Endothelial cell of umbilical vein (primary cell): ENCODE measurements around the gene BMPER. TPM values are rescaled to one million over a fixed set of nuclear protein-coding genes. Genes with fewer than 3 reads are reported as not detected.

Source experiments
- BruUV-seq: library from RNA; stranded (reverse); fragments of 400-500 nt; replicated peaks from 2 replicates; lab custom pipeline; 2021; lab: Mats Ljungman, UMichigan
- CTCF ChIA-PET: fragments of 300-600, 350-600 bp; sonication (Branson Sonifier 250); formaldehyde crosslinking; loops from one replicate; lab custom pipeline; 2021; ENCODE audit warnings: antibody characterized with exemption, inconsistent platforms; lab: Charles Lee
- POLR2A ChIA-PET: fragments of 300-600, 350-600 bp; sonication (Branson Sonifier 250); formaldehyde crosslinking; loops from one replicate; lab custom pipeline; 2021; ENCODE audit warnings: antibody characterized with exemption, inconsistent platforms; lab: Charles Lee
- DNase-seq: peaks from one replicate; pipeline ENCODE4 v3.0.0-alpha.2; 2011; ENCODE audit warnings: low read depth, low spot score
- FAIRE-seq: peaks from 2 replicates; lab custom pipeline; 2011; peaks lifted over from hg19 to GRCh38; lab: Jason Lieb, UNC
- H2AFZ ChIP-seq: 2 replicates; pipeline ENCODE4 v1.6.0; 2012; ENCODE audit warnings: low read depth, low read length, control low read depth, inconsistent platforms
- H3K27ac ChIP-seq: 2 replicates; pipeline ENCODE4 v1.5.1; 2011; ENCODE audit warnings: low read depth, mild to moderate bottlenecking, control low read depth, low read length, moderate library complexity; ENCODE audit not compliant: insufficient read depth
- H3K27me3 ChIP-seq, 2 experiments: 2 replicates each; pipeline versions ENCODE4 v1.6.0 to v1.6.1; 2011; ENCODE audit warnings: low read length in 2 of 2, mixed read lengths in 1 of 2; ENCODE audit not compliant: control insufficient read depth in 2 of 2, insufficient read depth in 2 of 2
- H3K36me3 ChIP-seq, 2 experiments: 2 replicates in 1 of 2; 3 replicates in 1 of 2; pipeline ENCODE4 v1.5.1; 2011; ENCODE audit warnings: low read length in 2 of 2, mild to moderate bottlenecking in 1 of 2, moderate library complexity in 1 of 2; ENCODE audit not compliant: control insufficient read depth in 2 of 2, insufficient read depth in 2 of 2; ENCODE audit errors: extremely low read depth in 1 of 2
- H3K4me1 ChIP-seq: 3 replicates; pipeline ENCODE4 v1.5.1; 2011; ENCODE audit warnings: mild to moderate bottlenecking, low read length; ENCODE audit not compliant: control insufficient read depth, insufficient read depth; ENCODE audit errors: extremely low read depth
- H3K4me2 ChIP-seq: 2 replicates; pipeline ENCODE4 v1.6.1; 2011; ENCODE audit warnings: low read length, control low read depth, mixed read lengths; ENCODE audit not compliant: insufficient read depth
- H3K4me3 ChIP-seq, 3 experiments: fragments of 200-600 bp in 1 of 3; sonication (generic), shearing (Covaris generic) in 1 of 3; replicated peaks in 1 of 3; 2 replicates each; pipeline ENCODE4 v1.5.1; 2011 to 2016; ENCODE audit warnings: control low read depth in 3 of 3, low read length in 3 of 3, mild to moderate bottlenecking in 2 of 3, inconsistent platforms in 1 of 3, low read depth in 1 of 3, moderate library complexity in 1 of 3; ENCODE audit not compliant: insufficient read depth in 1 of 3
- H3K79me2 ChIP-seq: 2 replicates; pipeline ENCODE4 v1.6.0; 2012; ENCODE audit warnings: low read length, inconsistent platforms; ENCODE audit not compliant: control insufficient read depth, insufficient read depth
- H3K9ac ChIP-seq: replicated peaks from 2 replicates; pipeline ENCODE3; 2011; ENCODE audit warnings: low read length, control low read depth; ENCODE audit not compliant: insufficient read depth; ENCODE audit errors: extremely low read depth
- H3K9me1 ChIP-seq: replicated peaks from 3 replicates; pipeline ENCODE4 v1.6.0; 2011; ENCODE audit warnings: mild to moderate bottlenecking, low read length; ENCODE audit not compliant: control insufficient read depth, insufficient read depth; ENCODE audit errors: extremely low read depth
- H3K9me3 ChIP-seq: replicated peaks from 2 replicates; pipeline ENCODE4 v1.5.1; 2012; ENCODE audit warnings: low read length, inconsistent platforms; ENCODE audit not compliant: control insufficient read depth, insufficient read depth
- H4K20me1 ChIP-seq: replicated peaks from 2 replicates; pipeline ENCODE3; 2011; ENCODE audit warnings: mild to moderate bottlenecking, low read length; ENCODE audit not compliant: control insufficient read depth, insufficient read depth; ENCODE audit errors: extremely low read depth
- EZH2 ChIP-seq: IDR thresholded peaks from 2 replicates; pipeline ENCODE4 v1.6.1; 2012; ENCODE audit warnings: borderline replicate concordance, low read depth, mild to moderate bottlenecking, moderate library complexity, low read length, inconsistent platforms; ENCODE audit not compliant: severe bottlenecking
- FOS ChIP-seq: IDR thresholded peaks from 2 replicates; pipeline ENCODE4 v1.6.1; 2011; ENCODE audit warnings: mild to moderate bottlenecking, low read length, moderate library complexity, borderline replicate concordance; ENCODE audit not compliant: insufficient read depth
- GATA2 ChIP-seq: IDR thresholded peaks from 2 replicates; pipeline ENCODE4 v1.7.0; 2011; ENCODE audit warnings: low read depth, mild to moderate bottlenecking, moderate library complexity, mixed read lengths, low read length; ENCODE audit not compliant: insufficient read length, insufficient read depth
- JUN ChIP-seq: IDR thresholded peaks from 2 replicates; pipeline ENCODE4 v1.6.1; 2011; ENCODE audit warnings: borderline replicate concordance, low read depth; ENCODE audit not compliant: insufficient read length, insufficient read depth
- MYC ChIP-seq: IDR thresholded peaks from one replicate; pipeline ENCODE4 v1.6.1; 2011; ENCODE audit warnings: mild to moderate bottlenecking, low read depth, low read length
- POLR2A ChIP-seq: IDR thresholded peaks from 2 replicates; pipeline ENCODE4 v1.6.1; 2012; ENCODE audit warnings: low read depth, mild to moderate bottlenecking, control low read depth, low read length
- POLR2AphosphoS5 ChIP-seq: IDR thresholded peaks from 2 replicates; pipeline ENCODE4 v1.6.1; 2012; ENCODE audit warnings: low read depth, mild to moderate bottlenecking, control low read depth, low read length, moderate library complexity; ENCODE audit not compliant: insufficient read depth
- dilution Hi-C: fragments of 300-500 bp; cut with MboI; formaldehyde crosslinking; loops from one replicate; pipeline ENCODE4 v1.15.0; 2019; ENCODE audit warnings: low sequenced_read_pairs; ENCODE audit not compliant: extremely low pct_ligation_motif_present
- intact Hi-C: fragments of 100-400 bp; cut with micrococcal nuclease; formaldehyde crosslinking; loops from one replicate; pipeline ENCODE4 v1.10.0; 2022
- polyA plus RNA-seq, 4 experiments: library from polyadenylated mRNA; depleted of rRNA in 3 of 4; stranded (reverse) in 3 of 4; unstranded in 1 of 4; fragments of >200 nt; gene quantifications; 2 replicates each; pipeline versions ENCODE4 v1.2.1 to v1.2.3, GENCODE V29; 2011 to 2012; ENCODE audit warnings: missing spikeins in 1 of 4
- total RNA-seq: library from RNA; stranded (reverse); gene quantifications from 2 replicates; pipeline ENCODE4 v1.2.3, GENCODE V29; 2021
- TF ChIP-seq, protein P1 (sequence below): IDR thresholded peaks from 2 replicates; pipeline ENCODE4 v1.6.1; 2011; ENCODE audit not compliant: insufficient read depth, insufficient read length
- TF ChIP-seq, protein P2 (sequence below), 2 donors: IDR thresholded peaks; 1 replicate in 1 of 2; 2 replicates in 1 of 2; pipeline ENCODE4 v1.5.1; 2011; ENCODE audit warnings: low read length in 2 of 2, mild to moderate bottlenecking in 2 of 2, moderate library complexity in 2 of 2, control low read depth in 1 of 2, inconsistent platforms in 1 of 2, low read depth in 1 of 2; ENCODE audit not compliant: insufficient read depth in 1 of 2; ENCODE audit errors: extremely low read depth in 1 of 2

BMPER gene
- total and polyA plus RNA-seq, 2 donors (not counting 3 experiments of a cell fraction or from before 2014, with no cell fraction given): 0.10 to 0.13 TPM

DNA sequence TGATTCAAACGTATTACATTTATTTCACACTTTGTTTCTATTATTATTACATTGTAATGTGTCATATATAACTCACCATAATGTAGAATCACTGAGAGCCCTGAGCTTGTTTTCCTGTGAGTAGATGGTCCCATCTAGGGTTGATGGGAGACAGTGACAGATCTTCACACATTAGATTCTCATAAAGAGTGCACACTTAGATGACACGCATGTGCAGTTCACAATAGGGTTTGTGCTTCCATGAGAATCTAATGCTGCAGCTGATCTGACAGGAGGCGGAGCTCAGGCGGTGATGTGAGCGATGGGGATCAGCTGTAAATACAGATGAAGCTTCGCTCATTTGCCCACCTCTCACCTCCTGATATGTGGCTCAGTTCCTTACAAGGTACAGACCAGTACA, 36.1 kb downstream of the BMPER start:
- H3K27me3 ChIP-seq: no peaks in the 10 kb centered on the region
- TF ChIP-seq MYC: no peak
- TF ChIP-seq, protein P1, sequence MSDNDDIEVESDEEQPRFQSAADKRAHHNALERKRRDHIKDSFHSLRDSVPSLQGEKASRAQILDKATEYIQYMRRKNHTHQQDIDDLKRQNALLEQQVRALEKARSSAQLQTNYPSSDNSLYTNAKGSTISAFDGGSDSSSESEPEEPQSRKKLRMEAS: no peak
- TF ChIP-seq FOS: no peak
- TF ChIP-seq POLR2AphosphoS5: no peak
- no peak for TF ChIP-seq POLR2A
- TF ChIP-seq, protein P2, sequence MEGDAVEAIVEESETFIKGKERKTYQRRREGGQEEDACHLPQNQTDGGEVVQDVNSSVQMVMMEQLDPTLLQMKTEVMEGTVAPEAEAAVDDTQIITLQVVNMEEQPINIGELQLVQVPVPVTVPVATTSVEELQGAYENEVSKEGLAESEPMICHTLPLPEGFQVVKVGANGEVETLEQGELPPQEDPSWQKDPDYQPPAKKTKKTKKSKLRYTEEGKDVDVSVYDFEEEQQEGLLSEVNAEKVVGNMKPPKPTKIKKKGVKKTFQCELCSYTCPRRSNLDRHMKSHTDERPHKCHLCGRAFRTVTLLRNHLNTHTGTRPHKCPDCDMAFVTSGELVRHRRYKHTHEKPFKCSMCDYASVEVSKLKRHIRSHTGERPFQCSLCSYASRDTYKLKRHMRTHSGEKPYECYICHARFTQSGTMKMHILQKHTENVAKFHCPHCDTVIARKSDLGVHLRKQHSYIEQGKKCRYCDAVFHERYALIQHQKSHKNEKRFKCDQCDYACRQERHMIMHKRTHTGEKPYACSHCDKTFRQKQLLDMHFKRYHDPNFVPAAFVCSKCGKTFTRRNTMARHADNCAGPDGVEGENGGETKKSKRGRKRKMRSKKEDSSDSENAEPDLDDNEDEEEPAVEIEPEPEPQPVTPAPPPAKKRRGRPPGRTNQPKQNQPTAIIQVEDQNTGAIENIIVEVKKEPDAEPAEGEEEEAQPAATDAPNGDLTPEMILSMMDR (IDR thresholded peaks at IDR 0.05; ENCODE audit: extremely low read depth in 1 of 2, insufficient read depth in 1 of 2, low read depth in 1 of 2, low read length in 2 of 2): no peak
- no peak for TF ChIP-seq JUN
- no peak for TF ChIP-seq EZH2
- TF ChIP-seq GATA2: no peak
- no peak for DNase-seq
- H2AFZ ChIP-seq: no peak overlapping the region
- no peak overlapping the region for H3K9ac ChIP-seq
- intact Hi-C loops: no loop called here
- ChIA-PET POLR2A (no interaction called here), CTCF (interaction anchor here (1.2 to 1.9 kb wide), 2 partner anchors 8 to 146 kb away, joined by 4 to 14 read pairs; no protein-coding TSS in a partner anchor)
- H3K9me1 ChIP-seq: no peaks in the 10 kb centered on the region
- H3K9me3 ChIP-seq: no peaks in the 10 kb centered on the region
- no peaks in the 10 kb centered on the region for H3K4me1 ChIP-seq
- H3K79me2 ChIP-seq: no peaks in the 10 kb centered on the region
- no peaks in the 10 kb centered on the region for H3K36me3 ChIP-seq
- H3K27ac ChIP-seq: no peak overlapping the region
- no peak for FAIRE-seq
- no peak overlapping the region for H3K4me2 ChIP-seq
- BruUV-seq: no TSS peak
- no peak overlapping the region for H3K4me3 ChIP-seq
- no peaks in the 10 kb centered on the region for H4K20me1 ChIP-seq
- dilution Hi-C loops: no loop called here
